Liver (tissue), 3 donors: Measurements from ENCODE around the gene FNBP1L.

ENCODE experiments used
- HNF4G ChIP-seq: IDR thresholded peaks from 2 replicates; pipeline ENCODE4 v1.6.1; 2016; ENCODE audit warnings: antibody characterized with exemption
- RAD21 ChIP-seq, 2 donors: IDR thresholded peaks; 2 replicates each; pipeline ENCODE4 v1.6.1; 2016; ENCODE audit warnings: antibody characterized with exemption in 2 of 2, mild to moderate bottlenecking in 2 of 2
- RXRA ChIP-seq, 2 donors: IDR thresholded peaks; 2 replicates each; pipeline ENCODE4 v1.6.1; 2017 to 2018; ENCODE audit warnings: antibody characterized with exemption in 2 of 2, mild to moderate bottlenecking in 1 of 2
- YY1 ChIP-seq: IDR thresholded peaks from 2 replicates; pipeline ENCODE4 v1.6.1; 2016; ENCODE audit warnings: antibody characterized with exemption, mild to moderate bottlenecking
- TF ChIP-seq, protein P1 (sequence below): fragments of 150-350 bp; IDR thresholded peaks from 2 replicates; pipeline ENCODE4 v1.5.1; 2017; ENCODE audit warnings: improper control_type of control experiment, low read depth, low read length; ENCODE audit not compliant: missing input control
- TF ChIP-seq, protein P2 (sequence below): IDR thresholded peaks from 2 replicates; pipeline ENCODE4 v1.6.1; 2016; ENCODE audit warnings: antibody characterized with exemption
- TF ChIP-seq, protein P3 (sequence below): IDR thresholded peaks from 2 replicates; pipeline ENCODE4 v1.6.1; 2016; ENCODE audit warnings: antibody characterized with exemption
- donor health status: healthy.
- donor health status: healthy.

DNA sequence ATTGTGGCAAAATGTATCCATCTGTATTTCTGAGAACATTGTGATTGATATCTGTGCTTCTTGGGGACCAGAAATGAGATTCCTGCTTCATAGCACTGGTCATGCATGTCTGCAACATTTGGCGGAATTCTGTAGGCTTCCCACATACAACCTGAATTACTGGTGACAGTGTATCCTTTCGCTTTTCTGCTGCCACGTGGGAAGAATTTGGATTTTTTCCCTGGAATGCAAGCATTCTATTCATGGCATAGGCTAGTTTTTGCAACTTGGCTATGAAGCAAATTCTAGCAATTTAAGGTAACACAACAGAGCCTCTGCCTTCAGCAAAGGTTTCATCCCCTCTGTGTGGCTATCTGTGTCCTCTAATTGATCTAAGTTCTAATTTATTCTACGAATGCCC lies 147.8 kb downstream of the FNBP1L start:
- TF ChIP-seq, protein P1, sequence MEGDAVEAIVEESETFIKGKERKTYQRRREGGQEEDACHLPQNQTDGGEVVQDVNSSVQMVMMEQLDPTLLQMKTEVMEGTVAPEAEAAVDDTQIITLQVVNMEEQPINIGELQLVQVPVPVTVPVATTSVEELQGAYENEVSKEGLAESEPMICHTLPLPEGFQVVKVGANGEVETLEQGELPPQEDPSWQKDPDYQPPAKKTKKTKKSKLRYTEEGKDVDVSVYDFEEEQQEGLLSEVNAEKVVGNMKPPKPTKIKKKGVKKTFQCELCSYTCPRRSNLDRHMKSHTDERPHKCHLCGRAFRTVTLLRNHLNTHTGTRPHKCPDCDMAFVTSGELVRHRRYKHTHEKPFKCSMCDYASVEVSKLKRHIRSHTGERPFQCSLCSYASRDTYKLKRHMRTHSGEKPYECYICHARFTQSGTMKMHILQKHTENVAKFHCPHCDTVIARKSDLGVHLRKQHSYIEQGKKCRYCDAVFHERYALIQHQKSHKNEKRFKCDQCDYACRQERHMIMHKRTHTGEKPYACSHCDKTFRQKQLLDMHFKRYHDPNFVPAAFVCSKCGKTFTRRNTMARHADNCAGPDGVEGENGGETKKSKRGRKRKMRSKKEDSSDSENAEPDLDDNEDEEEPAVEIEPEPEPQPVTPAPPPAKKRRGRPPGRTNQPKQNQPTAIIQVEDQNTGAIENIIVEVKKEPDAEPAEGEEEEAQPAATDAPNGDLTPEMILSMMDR = no peak
- TF ChIP-seq RXRA (IDR thresholded peaks at IDR 0.05) = no peak
- TF ChIP-seq HNF4G = no peak
- TF ChIP-seq RAD21 (IDR thresholded peaks at IDR 0.05) = no peak
- TF ChIP-seq, protein P2, sequence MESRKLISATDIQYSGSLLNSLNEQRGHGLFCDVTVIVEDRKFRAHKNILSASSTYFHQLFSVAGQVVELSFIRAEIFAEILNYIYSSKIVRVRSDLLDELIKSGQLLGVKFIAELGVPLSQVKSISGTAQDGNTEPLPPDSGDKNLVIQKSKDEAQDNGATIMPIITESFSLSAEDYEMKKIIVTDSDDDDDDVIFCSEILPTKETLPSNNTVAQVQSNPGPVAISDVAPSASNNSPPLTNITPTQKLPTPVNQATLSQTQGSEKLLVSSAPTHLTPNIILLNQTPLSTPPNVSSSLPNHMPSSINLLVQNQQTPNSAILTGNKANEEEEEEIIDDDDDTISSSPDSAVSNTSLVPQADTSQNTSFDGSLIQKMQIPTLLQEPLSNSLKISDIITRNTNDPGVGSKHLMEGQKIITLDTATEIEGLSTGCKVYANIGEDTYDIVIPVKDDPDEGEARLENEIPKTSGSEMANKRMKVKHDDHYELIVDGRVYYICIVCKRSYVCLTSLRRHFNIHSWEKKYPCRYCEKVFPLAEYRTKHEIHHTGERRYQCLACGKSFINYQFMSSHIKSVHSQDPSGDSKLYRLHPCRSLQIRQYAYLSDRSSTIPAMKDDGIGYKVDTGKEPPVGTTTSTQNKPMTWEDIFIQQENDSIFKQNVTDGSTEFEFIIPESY = no peak
- TF ChIP-seq YY1 = no peak
- TF ChIP-seq, protein P3, sequence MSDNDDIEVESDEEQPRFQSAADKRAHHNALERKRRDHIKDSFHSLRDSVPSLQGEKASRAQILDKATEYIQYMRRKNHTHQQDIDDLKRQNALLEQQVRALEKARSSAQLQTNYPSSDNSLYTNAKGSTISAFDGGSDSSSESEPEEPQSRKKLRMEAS = no peak
